GM19397 (cell line): ENCODE measurements around the gene CHTOP.
"Not testable (repeated sequence)": the region's sequence is repeated elsewhere in the genome, so short reads cannot be mapped to it uniquely, and the experiment has no call there.

Experiments used
- ATAC-seq: cut with Tn5 transposase; IDR thresholded peaks from one replicate; pipeline ENCODE4 v1.9.1; 2021; ENCODE audit warnings: mild to moderate bottlenecking, moderate library complexity; ENCODE audit not compliant: unreplicated experiment

The CHTOP gene

DNA sequence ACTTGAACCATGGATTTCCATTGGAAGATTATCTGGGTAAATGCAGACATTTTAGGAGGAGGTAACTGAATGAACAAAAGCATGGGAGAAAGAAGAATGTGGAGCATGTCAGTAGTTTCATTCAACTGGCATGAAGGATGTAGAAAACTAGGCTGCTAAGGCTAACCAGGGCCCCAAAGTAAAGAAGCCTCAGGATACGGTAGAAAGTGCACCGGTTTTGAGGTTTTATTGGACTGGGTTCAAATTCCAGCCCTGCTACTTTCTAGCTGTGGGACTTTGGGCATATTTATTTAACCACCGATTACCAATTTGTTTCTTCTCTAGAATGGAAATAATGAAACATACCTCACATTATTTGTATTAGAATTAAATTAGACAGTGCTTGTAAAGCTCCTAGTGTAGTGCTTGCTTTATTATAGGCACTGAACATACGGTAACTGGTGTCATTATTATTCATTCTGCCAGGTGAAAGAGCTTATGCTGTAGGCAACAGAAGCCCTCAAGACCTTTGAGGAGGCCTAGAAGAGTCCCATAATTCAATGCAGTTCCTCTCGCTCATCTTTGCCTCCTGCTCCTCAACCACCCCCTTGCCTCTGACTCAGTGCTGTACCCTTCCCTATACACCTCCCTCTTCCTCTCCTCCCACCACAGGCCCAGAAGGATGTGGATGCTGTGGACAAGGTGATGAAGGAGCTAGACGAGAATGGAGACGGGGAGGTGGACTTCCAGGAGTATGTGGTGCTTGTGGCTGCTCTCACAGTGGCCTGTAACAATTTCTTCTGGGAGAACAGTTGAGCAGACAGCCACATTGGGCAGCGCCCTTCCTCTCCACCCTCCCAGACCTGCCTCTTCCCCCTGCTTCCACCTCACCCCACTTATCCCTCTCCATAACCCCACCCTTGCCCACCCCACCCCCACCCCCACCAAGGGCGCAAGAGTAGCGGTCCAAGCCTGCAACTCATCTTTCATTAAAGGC, 2.5 kb upstream of the CHTOP start:
- ATAC-seq = no peak

GRCh38 chr1:153633161-153633753, 609 bp upstream of the CHTOP start:
- ATAC-seq = no peak

DNA sequence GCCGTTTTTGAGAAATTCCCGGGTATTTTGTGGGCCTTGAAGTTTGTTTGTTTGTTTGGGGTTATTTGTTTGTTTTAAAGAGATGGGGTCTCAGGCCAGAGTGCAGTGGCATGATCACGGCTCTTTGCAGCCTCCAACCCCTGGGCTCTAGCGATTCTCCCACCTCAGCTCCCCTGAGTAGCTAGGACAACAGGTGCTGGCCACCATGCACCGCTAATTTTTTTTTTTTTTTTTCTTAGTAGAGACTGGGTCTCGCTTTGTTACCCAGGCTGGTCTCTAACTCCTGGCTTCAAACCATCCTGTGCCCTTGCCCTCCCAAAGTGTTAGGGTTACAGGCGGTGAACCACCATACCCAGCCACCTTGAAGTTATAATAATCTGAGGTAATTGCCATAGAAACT, 2.0 kb downstream of the CHTOP start:
- ATAC-seq = no peak

DNA sequence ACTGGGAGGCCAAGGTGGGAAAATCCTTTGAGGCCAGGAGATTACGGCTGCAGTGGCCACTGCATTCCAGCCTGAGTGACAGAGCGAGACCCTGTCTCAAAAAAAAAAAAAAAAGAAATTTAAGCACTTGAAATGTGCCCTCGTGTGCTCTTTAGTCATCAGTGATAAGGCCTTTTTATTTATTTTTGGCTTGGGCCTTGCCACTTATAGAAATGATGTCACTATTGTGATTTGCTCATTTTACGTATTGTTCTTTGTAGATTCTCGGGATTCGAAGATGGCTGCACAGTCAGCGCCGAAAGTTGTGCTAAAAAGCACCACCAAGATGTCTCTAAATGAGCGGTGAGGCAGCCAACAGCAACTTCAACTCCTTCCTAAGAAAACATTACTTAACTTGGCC, 2.4 kb downstream of the CHTOP start:
- no peak for ATAC-seq

GRCh38 chr1:153638261-153638660, 4.4 kb downstream of the CHTOP start:
- ATAC-seq = no peak

DNA sequence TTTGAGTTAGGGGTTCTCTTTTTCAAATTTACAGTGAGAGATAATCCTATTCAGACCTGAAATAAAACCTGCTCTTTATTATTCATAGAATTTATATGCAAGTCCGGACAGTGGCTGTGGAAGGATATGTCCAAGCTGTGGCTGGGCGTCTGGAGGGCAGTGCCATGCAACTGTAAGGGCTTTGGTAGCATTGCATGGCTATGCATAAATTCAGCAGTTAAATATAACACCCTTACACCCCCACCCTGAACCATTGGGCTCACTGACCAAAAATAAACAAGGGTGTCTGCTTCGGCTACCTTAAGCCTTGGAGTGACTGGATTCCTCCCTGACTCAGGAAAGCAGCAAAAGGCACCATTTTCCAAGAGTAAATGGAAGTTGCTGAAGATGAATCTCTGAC, 5.4 kb downstream of the CHTOP start:
- ATAC-seq = no peak

- ATAC-seq = not testable (repeated sequence)
Measured at GRCh38 chr1:153640213-153640612, 6.3 kb downstream of the CHTOP start.

DNA sequence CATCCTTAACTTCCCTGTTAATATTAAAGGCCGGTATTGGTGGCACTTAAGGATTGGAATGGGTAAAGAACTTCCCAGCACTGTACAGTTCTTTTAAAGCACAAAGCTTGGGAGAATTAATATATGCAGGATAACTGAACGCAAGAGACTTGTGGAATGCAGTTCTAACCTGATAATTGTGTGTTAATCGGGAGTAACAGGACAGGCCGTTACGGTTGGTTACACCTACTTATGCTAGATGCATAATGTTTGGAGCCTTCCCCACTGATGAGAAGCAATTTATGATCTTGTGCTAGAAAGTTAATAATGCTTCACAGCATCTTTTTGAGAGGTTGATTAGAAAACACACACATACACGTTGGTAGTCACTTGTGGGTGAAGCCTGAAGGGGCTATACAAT, 7.0 kb downstream of the CHTOP start:
- ATAC-seq = no peak

- no peak for ATAC-seq
Measured at GRCh38 chr1:153642161-153642560, 8.3 kb downstream of the CHTOP start.

DNA sequence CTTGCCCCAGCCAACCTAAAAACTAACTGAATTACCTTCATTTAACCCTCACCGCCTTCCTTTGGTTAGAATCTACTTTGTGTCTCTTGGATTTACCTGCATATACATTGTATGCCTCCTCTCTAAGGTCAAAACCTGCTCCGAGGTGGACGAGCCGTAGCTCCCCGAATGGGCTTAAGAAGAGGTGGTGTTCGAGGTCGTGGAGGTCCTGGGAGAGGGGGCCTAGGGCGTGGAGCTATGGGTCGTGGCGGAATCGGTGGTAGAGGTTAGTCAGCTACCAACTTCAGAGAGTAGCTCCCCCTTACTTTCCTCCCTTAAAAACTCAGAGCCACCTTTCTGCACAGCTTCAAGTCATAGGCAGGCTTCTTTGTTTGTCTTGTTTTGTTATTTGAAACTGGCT, 9.2 kb downstream of the CHTOP start:
- ATAC-seq = no peak

DNA sequence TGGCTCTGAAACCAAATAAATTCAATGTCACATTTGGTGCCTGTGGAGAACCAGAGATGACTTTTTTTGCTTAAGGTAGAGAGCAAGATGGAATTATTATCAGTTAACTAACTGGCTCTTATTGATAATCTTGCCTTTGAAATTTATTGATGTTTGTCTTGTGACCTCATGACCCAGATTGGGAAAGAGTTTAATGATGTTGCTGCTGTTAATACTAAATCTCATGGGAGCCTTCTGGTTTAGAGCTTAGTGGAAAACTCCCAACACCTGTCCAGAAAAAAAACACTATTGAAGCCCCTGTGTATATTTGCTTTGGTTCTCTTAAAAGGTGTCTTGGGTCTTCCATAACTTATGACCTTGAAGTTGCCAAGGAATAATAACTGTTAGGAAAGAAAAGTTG, 9.9 kb downstream of the CHTOP start:
- no peak for ATAC-seq

DNA sequence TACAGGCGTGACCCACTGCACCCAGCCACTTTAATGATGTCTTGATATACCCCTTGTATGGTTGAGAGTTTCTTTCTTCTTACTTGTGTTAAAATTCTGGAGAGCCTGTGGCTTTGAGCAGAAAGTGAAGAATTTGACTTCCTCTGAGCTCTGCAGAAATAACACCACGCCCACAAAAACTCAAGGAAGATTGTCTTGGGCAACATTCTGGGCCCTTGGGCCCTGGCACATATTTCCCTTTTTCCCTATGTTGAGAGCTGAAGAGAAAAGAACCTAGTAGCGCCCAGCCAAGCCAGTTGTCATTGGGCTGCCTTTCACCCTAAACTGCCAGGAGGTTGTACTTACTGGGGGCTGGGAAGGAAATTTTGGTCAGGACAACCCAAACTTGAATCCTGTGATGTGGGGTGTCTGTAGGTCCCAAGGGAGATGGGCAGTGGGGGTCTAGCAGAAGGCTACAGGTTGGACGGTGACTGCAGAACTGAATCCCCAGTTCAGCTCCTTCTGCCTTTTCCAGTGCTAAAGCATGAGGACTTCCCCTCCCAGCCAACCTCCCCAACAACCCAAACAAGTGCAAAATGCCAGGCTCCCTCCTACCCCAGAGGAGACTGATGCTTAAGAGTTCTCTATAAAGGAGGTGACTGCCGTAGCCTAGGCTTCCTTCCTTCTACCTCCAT, 12.9 kb downstream of the CHTOP start:
- ATAC-seq = no peak

- no peak for ATAC-seq
Measured at GRCh38 chr1:153647346-153647714, 13.5 kb downstream of the CHTOP start.

GRCh38 chr1:153648000-153648643, 14.3 kb downstream of the CHTOP start:
- ATAC-seq = no peak

DNA sequence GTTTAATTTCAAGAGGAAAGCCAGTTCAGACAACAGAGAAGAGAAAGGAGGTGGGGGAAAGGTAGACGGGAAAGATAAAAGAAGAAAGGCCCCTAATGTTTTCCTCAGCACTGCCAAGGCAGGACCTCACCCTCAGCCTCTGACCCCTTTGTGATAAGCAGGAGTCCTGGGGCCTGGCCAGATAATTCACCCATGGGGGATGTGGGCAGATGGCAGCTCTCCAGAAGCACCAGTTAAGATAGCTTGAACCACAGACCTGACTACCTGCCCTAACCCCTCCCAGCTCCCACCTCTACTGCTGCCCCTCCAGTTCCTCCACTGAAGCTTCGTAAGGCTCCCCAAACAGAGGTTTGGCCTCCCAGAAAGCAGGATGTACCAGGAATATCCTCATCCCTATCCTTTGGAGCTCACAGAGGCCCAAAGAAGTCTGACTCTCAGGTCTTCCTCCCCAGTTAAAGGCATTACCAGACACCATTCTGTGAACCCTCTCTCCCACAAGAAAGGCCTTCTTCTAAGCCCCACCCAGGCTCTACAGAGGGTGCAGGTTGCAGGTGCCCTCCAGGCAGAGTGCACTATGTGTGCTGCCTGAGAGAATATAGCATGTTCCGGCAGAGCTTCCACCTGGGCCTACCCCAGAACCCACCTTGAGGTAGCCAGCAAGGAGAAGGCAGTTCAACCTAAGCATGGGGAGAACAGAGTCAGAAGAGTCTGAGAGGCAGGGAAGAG, 15.4 kb downstream of the CHTOP start:
- ATAC-seq = no peak

GRCh38 chr1:153649863-153650235, 16.0 kb downstream of the CHTOP start:
- ATAC-seq = no peak

GRCh38 chr1:153651771-153652170, 17.9 kb downstream of the CHTOP start:
- no peak for ATAC-seq

- no peak for ATAC-seq
Measured at GRCh38 chr1:153652805-153653500, 19.1 kb downstream of the CHTOP start.

GRCh38 chr1:153655333-153655732, 21.5 kb downstream of the CHTOP start:
- ATAC-seq = no peak
